Activated naive CD4-positive, alpha-beta T cell treated with anti-CD3 and anti-CD28 coated beads, Interleukin-2, amount 50 U/mL, for 72 hours (primary cell): Measurements from ENCODE around the gene ZNF385A. TPM values are rescaled to one million over a fixed set of nuclear protein-coding genes. Genes with fewer than 3 reads are reported as not detected.

ENCODE experiments used
- ATAC-seq, 2 donors: fragments of 150-1000 bp; cut with Tn5 transposase; 2 replicates each; pipeline ENCODE4 v1.10.0; 2021; ENCODE audit warnings: mild to moderate bottlenecking in 2 of 2, moderate library complexity in 2 of 2
- DNase-seq, 2 donors: peaks; one replicate each; pipeline ENCODE4 v3.0.0; 2021 to 2022; ENCODE audit warnings: low spot score in 2 of 2
- H3K27ac Mint-ChIP-seq, 2 donors: one replicate each; pipeline ENCODE4 v1.8.0; 2022; ENCODE audit warnings: mild to moderate bottlenecking in 2 of 2, mixed read lengths in 2 of 2
- H3K36me3 Mint-ChIP-seq, 2 donors: one replicate each; pipeline ENCODE4 v1.8.0; 2022; ENCODE audit warnings: mixed read lengths in 2 of 2
- H3K9me3 Mint-ChIP-seq, 2 donors: one replicate each; pipeline ENCODE4 v1.8.0; 2022; ENCODE audit warnings: mixed read lengths in 2 of 2
- total RNA-seq, 2 donors: library from RNA; stranded (reverse); gene quantifications; one replicate each; pipeline ENCODE4 v1.2.3, GENCODE V29; 2022

Gene ZNF385A, protein sequence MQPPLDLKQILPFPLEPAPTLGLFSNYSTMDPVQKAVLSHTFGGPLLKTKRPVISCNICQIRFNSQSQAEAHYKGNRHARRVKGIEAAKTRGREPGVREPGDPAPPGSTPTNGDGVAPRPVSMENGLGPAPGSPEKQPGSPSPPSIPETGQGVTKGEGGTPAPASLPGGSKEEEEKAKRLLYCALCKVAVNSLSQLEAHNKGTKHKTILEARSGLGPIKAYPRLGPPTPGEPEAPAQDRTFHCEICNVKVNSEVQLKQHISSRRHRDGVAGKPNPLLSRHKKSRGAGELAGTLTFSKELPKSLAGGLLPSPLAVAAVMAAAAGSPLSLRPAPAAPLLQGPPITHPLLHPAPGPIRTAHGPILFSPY
- 1 to 10 TPM; 1.2 to 1.8 TPM for total RNA-seq

DNA sequence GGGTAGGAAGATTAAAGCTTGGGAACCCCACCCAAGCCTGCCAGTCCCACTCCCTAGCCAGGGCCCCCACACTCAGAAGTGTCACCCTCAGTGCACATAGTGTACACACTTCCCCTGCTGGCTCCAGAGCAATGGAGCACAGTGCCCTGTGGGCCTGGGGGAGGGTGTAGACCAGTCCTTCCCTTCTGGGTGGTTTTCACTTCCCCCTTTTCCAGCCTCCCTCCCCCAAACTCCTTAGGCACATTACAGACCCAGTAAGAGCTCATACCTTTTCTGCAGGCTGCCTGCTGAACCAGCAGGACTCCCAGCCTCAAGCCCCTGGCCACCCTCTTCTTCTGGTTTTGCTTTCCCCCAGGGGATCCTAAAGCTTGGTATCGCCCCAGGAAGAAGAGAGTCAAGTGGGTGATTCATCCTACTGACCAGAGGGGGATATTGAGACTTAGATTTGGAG is at the start of gene ZNF385A:
TSS of gene ZNF385A (minus strand) at position 143 of the 451 bp plus-strand sequence. CDS start 219 bp downstream, outside the sequence.
- no peaks in the 10 kb centered on the region for H3K9me3 Mint-ChIP-seq
- DNase-seq (no peak), ATAC-seq (no peak)
- H3K36me3 Mint-ChIP-seq: no peaks in the 10 kb centered on the region
- peak within 1 kb of the TSS in 1 of 2 donors; percentile 38 for H3K27ac Mint-ChIP-seq

- no peaks in the 10 kb centered on the region for H3K36me3 Mint-ChIP-seq
- H3K27ac Mint-ChIP-seq: no peak overlapping the region
- DNase-seq: no peak
- H3K9me3 Mint-ChIP-seq: no peaks in the 10 kb centered on the region
- peak in 1 of 2 donors; percentile 13 for ATAC-seq
Measured at GRCh38 chr12:54432815-54433164, 48.3 kb upstream of the ZNF385A start.

- DNase-seq: no peak
- peak; percentile 21 to 79 for ATAC-seq
- Mint-ChIP-seq H3K27ac (no peak overlapping the region), H3K36me3 (no peaks in the 10 kb centered on the region), H3K9me3 (no peaks in the 10 kb centered on the region)
Measured at GRCh38 chr12:54431911-54432814, 47.6 kb upstream of the ZNF385A start.

- H3K27ac Mint-ChIP-seq: no peak overlapping the region
- ATAC-seq (no peak), DNase-seq (no peak)
- no peaks in the 10 kb centered on the region for H3K9me3 Mint-ChIP-seq
- H3K36me3 Mint-ChIP-seq: no peaks in the 10 kb centered on the region
Measured at GRCh38 chr12:54430471-54431069, 46.0 kb upstream of the ZNF385A start.

- no peaks in the 10 kb centered on the region for H3K9me3 Mint-ChIP-seq
- DNase-seq: no peak
- ATAC-seq: no peak
- H3K27ac Mint-ChIP-seq: no peak overlapping the region
- no peaks in the 10 kb centered on the region for H3K36me3 Mint-ChIP-seq
Measured at GRCh38 chr12:54429014-54429471, 44.5 kb upstream of the ZNF385A start.

DNA sequence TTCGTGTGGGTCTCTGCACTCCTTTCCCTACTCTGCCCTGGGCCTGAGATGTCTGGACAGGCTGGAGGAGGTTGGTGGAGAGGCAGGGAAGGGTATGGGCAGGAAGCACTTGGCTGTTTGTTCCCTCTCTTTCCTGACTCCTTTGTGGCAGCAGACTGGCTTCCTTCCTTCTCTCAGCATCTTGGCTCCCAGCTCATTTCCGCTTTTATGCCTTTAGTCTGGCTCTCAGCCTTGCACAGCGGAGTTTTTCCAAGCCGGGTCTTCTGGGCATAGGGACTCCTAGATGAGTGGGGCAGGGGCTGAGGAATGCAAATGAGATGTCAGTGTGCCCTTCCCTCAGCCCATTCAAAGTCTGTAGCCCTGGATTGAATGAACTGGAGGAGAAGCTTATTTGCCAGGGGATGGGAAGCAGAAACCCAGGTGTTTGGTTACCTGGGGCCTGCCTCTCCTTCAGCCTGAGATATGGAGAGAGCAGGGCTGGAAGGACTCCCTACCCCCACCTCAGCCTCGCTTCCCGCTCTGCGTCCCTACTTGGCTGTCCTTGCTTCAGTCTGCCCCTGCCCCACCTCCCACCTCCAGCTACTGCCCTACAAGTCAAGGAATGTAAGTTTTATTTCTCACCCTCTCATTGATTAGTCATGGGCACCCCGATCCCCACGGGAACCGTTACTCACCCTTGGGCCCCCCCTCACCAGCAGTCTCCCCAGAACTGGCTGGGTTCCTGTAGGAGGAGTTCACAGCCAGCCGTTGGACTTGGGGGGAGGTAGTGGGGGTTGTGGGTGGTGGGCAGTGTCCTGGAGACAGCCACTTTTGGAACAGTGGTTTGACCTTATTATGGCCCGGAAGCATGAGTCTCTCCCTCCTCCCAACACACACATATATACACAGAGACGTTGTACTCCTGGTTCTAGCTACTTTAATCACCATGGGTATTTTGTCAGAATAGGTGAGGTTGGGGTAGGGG is 43.8 kb upstream of the ZNF385A start:
- Mint-ChIP-seq H3K36me3 (no peaks in the 10 kb centered on the region), H3K9me3 (no peaks in the 10 kb centered on the region), H3K27ac (no peak overlapping the region)
- DNase-seq: no peak
- peak in 1 of 2 donors; percentile 69 for ATAC-seq

GRCh38 chr12:54427106-54427505 is 42.6 kb upstream of the ZNF385A start:
- ATAC-seq (no peak), DNase-seq (no peak)
- Mint-ChIP-seq H3K27ac (no peak overlapping the region), H3K36me3 (no peaks in the 10 kb centered on the region), H3K9me3 (no peaks in the 10 kb centered on the region)

DNA sequence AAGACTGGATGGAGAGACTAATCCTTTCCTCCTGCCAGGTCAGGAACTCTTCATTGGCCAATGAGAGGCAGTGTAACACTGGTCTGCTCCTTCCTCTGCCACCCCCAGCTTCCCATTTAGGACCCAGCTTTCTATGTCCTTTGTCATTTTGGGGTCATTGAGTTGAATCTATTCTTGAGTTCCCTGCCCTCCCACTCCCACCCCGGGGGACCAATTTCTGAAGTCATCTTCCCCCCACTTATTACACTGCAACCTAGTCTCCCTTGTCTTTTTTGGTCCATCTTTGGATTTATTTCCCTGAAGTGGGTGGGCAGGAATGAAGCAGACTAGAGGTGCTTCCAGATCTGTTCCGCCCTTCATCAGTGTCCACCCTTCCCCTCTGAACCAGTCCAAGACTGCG is 42.2 kb upstream of the ZNF385A start:
- Mint-ChIP-seq H3K36me3 (no peaks in the 10 kb centered on the region), H3K9me3 (no peaks in the 10 kb centered on the region), H3K27ac (no peak overlapping the region)
- ATAC-seq: no peak
- no peak for DNase-seq

DNA sequence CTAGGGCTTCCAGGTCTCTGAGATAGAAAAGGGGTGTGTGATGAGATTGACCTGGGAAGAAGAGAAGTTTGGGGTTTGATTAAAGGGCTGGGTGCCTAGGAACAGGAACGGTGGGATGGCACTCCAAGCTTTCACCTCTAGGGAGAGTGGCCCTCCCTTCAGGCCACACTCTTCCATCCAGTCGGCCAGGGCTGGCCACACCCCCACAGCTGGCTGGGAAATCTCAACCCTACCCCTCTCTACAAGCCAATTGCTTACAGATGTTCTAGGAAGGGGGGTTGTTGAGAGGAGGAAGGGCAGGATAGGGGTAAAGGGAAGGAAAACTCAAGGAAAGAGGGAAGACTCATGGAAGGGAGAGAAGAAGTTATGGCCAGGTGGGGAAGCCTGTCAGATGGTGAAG is 41.2 kb upstream of the ZNF385A start:
- no peaks in the 10 kb centered on the region for H3K9me3 Mint-ChIP-seq
- DNase-seq (no peak), ATAC-seq (no peak)
- no peaks in the 10 kb centered on the region for H3K36me3 Mint-ChIP-seq
- no peak overlapping the region for H3K27ac Mint-ChIP-seq

- H3K36me3 Mint-ChIP-seq: no peaks in the 10 kb centered on the region
- no peak for ATAC-seq
- H3K9me3 Mint-ChIP-seq: no peaks in the 10 kb centered on the region
- no peak for DNase-seq
- H3K27ac Mint-ChIP-seq: no peak overlapping the region
Measured at GRCh38 chr12:54424224-54424623, 39.7 kb upstream of the ZNF385A start.

GRCh38 chr12:54423816-54424150 is 39.2 kb upstream of the ZNF385A start:
- no peak for ATAC-seq

GRCh38 chr12:54421879-54422250 is 37.3 kb upstream of the ZNF385A start:
- Mint-ChIP-seq H3K36me3 (peaks cover 0 to 15% of the 10 kb centered on the region in 2 donors), H3K9me3 (no peaks in the 10 kb centered on the region), H3K27ac (no peak overlapping the region)
- DNase-seq (no peak), ATAC-seq (no peak)

More at GRCh38 chr12:54423816-54424150, 39.2 kb upstream of the ZNF385A start:
- peaks cover 0 to 2% of the 10 kb centered on the region in 2 donors for H3K36me3 Mint-ChIP-seq
- DNase-seq: no peak
- no peaks in the 10 kb centered on the region for H3K9me3 Mint-ChIP-seq
- no peak overlapping the region for H3K27ac Mint-ChIP-seq

GRCh38 chr12:54421175-54421878 is 36.8 kb upstream of the ZNF385A start:
- H3K9me3 Mint-ChIP-seq: no peaks in the 10 kb centered on the region
- ATAC-seq (no peak), DNase-seq (no peak)
- H3K27ac Mint-ChIP-seq: peak overlapping the region in 1 of 2 donors; percentile 12
- peaks cover 0 to 15% of the 10 kb centered on the region in 2 donors for H3K36me3 Mint-ChIP-seq

- Mint-ChIP-seq H3K27ac (peak overlapping the region in 1 of 2 donors; percentile 44), H3K36me3 (peaks cover 0 to 15% of the 10 kb centered on the region in 2 donors), H3K9me3 (no peaks in the 10 kb centered on the region)
- DNase-seq: no peak
- no peak for ATAC-seq
Measured at GRCh38 chr12:54420766-54421144, 36.2 kb upstream of the ZNF385A start.

DNA sequence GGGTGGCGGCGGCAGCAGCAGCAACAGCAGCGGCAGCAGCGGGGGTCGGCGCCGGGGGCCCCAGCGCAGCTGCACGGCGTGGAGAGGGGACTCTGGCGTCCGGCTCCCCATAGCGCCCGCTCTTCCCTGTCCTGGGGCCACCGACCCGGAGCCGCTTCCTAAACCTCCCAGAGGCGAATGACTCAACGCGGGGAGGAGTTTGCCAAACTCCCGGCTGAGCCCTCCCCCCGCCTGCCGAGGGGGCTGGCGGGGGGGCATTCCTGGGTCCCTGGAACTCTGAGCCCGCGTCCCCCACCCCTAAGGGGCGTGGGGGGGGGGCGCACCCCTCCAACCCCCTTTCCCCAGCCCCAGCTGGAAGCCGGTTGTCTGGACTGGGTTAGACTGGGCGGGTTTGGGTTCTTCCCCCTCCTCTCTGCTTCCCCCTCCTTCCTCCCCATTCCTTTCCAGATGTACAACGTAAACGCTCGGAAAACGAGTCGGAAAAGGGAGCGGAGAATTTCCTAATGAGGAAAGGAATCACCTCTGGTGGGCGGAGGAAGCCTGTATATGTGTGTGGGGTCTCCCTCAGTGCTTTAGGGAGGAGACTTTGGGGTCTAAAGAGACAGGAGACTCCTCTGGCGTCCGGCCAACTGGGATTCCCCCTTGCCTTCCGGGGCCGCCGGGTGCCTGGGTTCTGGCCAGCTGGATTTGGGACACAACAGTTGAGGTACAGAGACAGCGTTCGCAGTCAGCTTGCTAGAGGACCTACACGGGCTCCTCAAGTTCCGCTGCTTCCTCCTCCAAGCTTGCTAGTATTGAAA is 34.8 kb upstream of the ZNF385A start, which contains the start of gene ITGA5:
TSS of gene ITGA5 (minus strand) at position 179 of the 800 bp plus-strand sequence. CDS start at position 111, 68 bp downstream.
- peak; percentile 50 to 75 for ATAC-seq
- no peaks in the 10 kb centered on the region for H3K9me3 Mint-ChIP-seq
- peak within 1 kb of the TSS; percentile 93 for H3K27ac Mint-ChIP-seq
- no peak for DNase-seq
- peaks cover 0 to 15% of the 10 kb centered on the region in 2 donors for H3K36me3 Mint-ChIP-seq
